Measurements from ENCODE around the gene SLC25A22. TPM values are rescaled to one million over a fixed set of nuclear protein-coding genes. Genes with fewer than 3 reads are reported as not detected.

The SLC25A22 gene
- total and polyA plus RNA-seq, 2 donors (not counting 1 experiment from before 2014, with no cell fraction given): 25.7 to 45.7 TPM

GRCh38 chr11:826227-826621 is 28.1 kb upstream of the SLC25A22 start:
- no peak overlapping the region for H3K27ac ChIP-seq (ENCODE audit: low read length in 2 of 2)
- H3K4me1 Mint-ChIP-seq: peaks cover 46% of the 10 kb centered on the region
- peak overlapping the region; percentile 99 for H3K4me2 ChIP-seq (replicated peaks; ENCODE audit: low read depth, low read length, poor library complexity, severe bottlenecking)
- DNase-seq (no peak), ATAC-seq (ENCODE audit: low read depth) (no peak)
- H3K9me3 Mint-ChIP-seq (ENCODE audit: insufficient read depth): no peaks in the 10 kb centered on the region
- TF ChIP-seq CTCF (IDR thresholded peaks at IDR 0.05): no peak
- no peak for TF ChIP-seq EZH2 (IDR thresholded peaks at IDR 0.05; ENCODE audit: borderline replicate concordance, insufficient read depth, low read depth, low read length, poor library complexity, severe bottlenecking)
- H3K9me3 ChIP-seq (ENCODE audit: control extremely low read depth in 1 of 3, control insufficient read depth in 2 of 3, insufficient read depth in 1 of 3, low read length in 2 of 3): peaks cover 0 to 15% (median 0%) of the 10 kb centered on the region in 3 donors
- H3K4me3 Mint-ChIP-seq: peak overlapping the region; percentile 77
- ChIA-PET POLR2A (no interaction called here), CTCF (no interaction called here)
- H3K79me2 ChIP-seq (ENCODE audit: control insufficient read depth, insufficient read depth, low read length): peaks cover 7% of the 10 kb centered on the region
- intact Hi-C loops (cut with micrococcal nuclease): no loop called here
- H3K36me3 ChIP-seq (replicated peaks in 1 of 2; ENCODE audit: control extremely low read depth in 1 of 2, control insufficient read depth in 1 of 2, extremely low read depth in 1 of 2, insufficient read depth in 2 of 2, low read length in 1 of 2): peaks cover 0 to 21% of the 10 kb centered on the region in 2 experiments
- H3K9ac ChIP-seq (ENCODE audit: low read length): no peak overlapping the region
- H3K27ac Mint-ChIP-seq: peak overlapping the region; percentile 15
- peaks cover 79% of the 10 kb centered on the region for H4K20me1 ChIP-seq (ENCODE audit: control insufficient read depth, insufficient read depth, low read length, poor library complexity, severe bottlenecking)
- peaks cover 7% of the 10 kb centered on the region for H3K27me3 Mint-ChIP-seq
- H3K4me3 ChIP-seq (ENCODE audit: control extremely low read depth in 1 of 5, extremely low read depth in 1 of 5, insufficient read depth in 1 of 5, low read depth in 2 of 5, low read length in 4 of 5): no peak overlapping the region
- H3K4me1 ChIP-seq (ENCODE audit: control insufficient read depth in 2 of 2, insufficient read depth in 2 of 2, low read length in 2 of 2): peaks cover 49 to 52% of the 10 kb centered on the region in 2 donors
- WGBS (ENCODE audit: insufficient coverage): 90% methylated on average over 4 of the region's 9 CpGs
- no peak overlapping the region for H2AFZ ChIP-seq (ENCODE audit: insufficient read depth, low read depth, low read length, poor library complexity, severe bottlenecking)
- peaks cover 0 to 38% (median 15%) of the 10 kb centered on the region in 4 experiments for H3K27me3 ChIP-seq (replicated peaks in 1 of 4; ENCODE audit: control extremely low read depth in 1 of 4, control insufficient read depth in 3 of 4, insufficient read depth in 4 of 4, low read length in 3 of 4)

GRCh38 chr11:825366-826226 is 27.5 kb upstream of the SLC25A22 start:
- peaks cover 13% of the 10 kb centered on the region for H3K79me2 ChIP-seq (ENCODE audit: control insufficient read depth, insufficient read depth, low read length)
- ChIA-PET POLR2A (interaction anchor here (0.6 kb wide), 1 partner anchor 15 kb away, joined by 4 read pairs; no protein-coding TSS in a partner anchor), CTCF (no interaction called here)
- H3K4me2 ChIP-seq (replicated peaks; ENCODE audit: low read depth, low read length, poor library complexity, severe bottlenecking): peak overlapping the region; percentile 99
- Mint-ChIP-seq H3K9me3 (ENCODE audit: insufficient read depth) (no peaks in the 10 kb centered on the region), H3K27me3 (peaks cover 7% of the 10 kb centered on the region), H3K4me1 (peaks cover 48% of the 10 kb centered on the region), H3K4me3 (no peak overlapping the region), H3K27ac (no peak overlapping the region)
- no peak overlapping the region for H2AFZ ChIP-seq (ENCODE audit: insufficient read depth, low read depth, low read length, poor library complexity, severe bottlenecking)
- peaks cover 81% of the 10 kb centered on the region for H4K20me1 ChIP-seq (ENCODE audit: control insufficient read depth, insufficient read depth, low read length, poor library complexity, severe bottlenecking)
- no peak overlapping the region for H3K4me3 ChIP-seq (ENCODE audit: control extremely low read depth in 1 of 5, extremely low read depth in 1 of 5, insufficient read depth in 1 of 5, low read depth in 2 of 5, low read length in 4 of 5)
- intact Hi-C loops (cut with micrococcal nuclease): no loop called here
- H3K27me3 ChIP-seq (replicated peaks in 1 of 4; ENCODE audit: control extremely low read depth in 1 of 4, control insufficient read depth in 3 of 4, insufficient read depth in 4 of 4, low read length in 3 of 4): peaks cover 0 to 32% (median 14%) of the 10 kb centered on the region in 4 experiments
- H3K4me1 ChIP-seq (ENCODE audit: control insufficient read depth in 2 of 2, insufficient read depth in 2 of 2, low read length in 2 of 2): peaks cover 49 to 52% of the 10 kb centered on the region in 2 donors
- no peak overlapping the region for H3K9ac ChIP-seq (ENCODE audit: low read length)
- H3K27ac ChIP-seq (ENCODE audit: low read length in 2 of 2): no peak overlapping the region
- 93% methylated on average over 8 of the region's 12 CpGs for WGBS (ENCODE audit: insufficient coverage)
- ATAC-seq (ENCODE audit: low read depth): no peak
- DNase-seq: no peak
- H3K36me3 ChIP-seq (replicated peaks in 1 of 2; ENCODE audit: control extremely low read depth in 1 of 2, control insufficient read depth in 1 of 2, extremely low read depth in 1 of 2, insufficient read depth in 2 of 2, low read length in 1 of 2): peaks cover 0 to 27% of the 10 kb centered on the region in 2 experiments
- H3K9me3 ChIP-seq (ENCODE audit: control extremely low read depth in 1 of 3, control insufficient read depth in 2 of 3, insufficient read depth in 1 of 3, low read length in 2 of 3): peaks cover 0 to 15% (median 0%) of the 10 kb centered on the region in 3 donors
- no peak for TF ChIP-seq EZH2 (IDR thresholded peaks at IDR 0.05; ENCODE audit: borderline replicate concordance, insufficient read depth, low read depth, low read length, poor library complexity, severe bottlenecking)
- no peak for TF ChIP-seq CTCF (IDR thresholded peaks at IDR 0.05)
